Prostate gland (tissue), 2 donors: Measurements from ENCODE around the gene RASSF1.

Experiments
- CTCF ChIP-seq, 4 experiments: fragments of 200-600 bp in 2 of 4; fragments of 450-650 bp in 2 of 4; sonication (generic) in 2 of 4; IDR thresholded peaks; 1 replicate in 3 of 4; 2 replicates in 1 of 4; pipeline ENCODE4 v1.5.1; 2016 to 2019; ENCODE audit warnings: antibody characterized with exemption in 4 of 4, mild to moderate bottlenecking in 2 of 4, moderate library complexity in 2 of 4
- POLR2A ChIP-seq: fragments of 450-650 bp; IDR thresholded peaks from one replicate; pipeline ENCODE4 v1.6.1; 2016; ENCODE audit warnings: antibody characterized with exemption, mild to moderate bottlenecking

- no peak for TF ChIP-seq CTCF (IDR thresholded peaks at IDR 0.05)
- no peak for TF ChIP-seq POLR2A
These were observed 30.6 kb upstream of the RASSF1 start for GRCh38 chr3:50371133-50371685.
